SKM-1 treated with dmso at 0.1 percent for 144 hours (cell line): ENCODE measurements around the gene ATAD2B.
A peak's percentile ranks its signal among the peaks of the same experiment; 100 is the strongest.
"Not testable (repeated sequence)": the region's sequence is repeated elsewhere in the genome, so short reads cannot be mapped to it uniquely, and the experiment has no call there.

Experiments
- DNase-seq: peaks from one replicate; lab custom pipeline; 2025; ENCODE audit not compliant: unreplicated experiment; lab: John Stamatoyannopoulos, UW

The ATAD2B gene

DNA sequence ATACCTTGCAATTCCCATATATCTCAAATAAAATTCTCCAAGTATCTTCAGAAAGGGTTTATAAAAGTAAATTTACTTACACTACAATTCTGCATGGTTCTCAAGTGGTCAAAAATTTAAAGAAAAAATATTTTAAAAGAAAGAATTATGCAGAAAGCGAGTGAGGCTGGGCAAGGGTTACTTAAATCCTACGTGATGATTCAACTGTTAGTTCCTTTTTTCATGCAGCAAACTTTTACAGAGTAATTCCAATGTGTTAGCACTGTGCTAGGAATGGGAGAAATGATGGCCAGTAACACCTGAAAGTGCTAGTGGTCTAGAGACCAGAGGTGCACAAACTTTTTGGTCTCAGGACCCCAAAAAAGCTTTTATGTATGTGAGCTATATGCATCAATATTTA, 133.4 kb downstream of the ATAD2B start:
- no peak for DNase-seq

DNA sequence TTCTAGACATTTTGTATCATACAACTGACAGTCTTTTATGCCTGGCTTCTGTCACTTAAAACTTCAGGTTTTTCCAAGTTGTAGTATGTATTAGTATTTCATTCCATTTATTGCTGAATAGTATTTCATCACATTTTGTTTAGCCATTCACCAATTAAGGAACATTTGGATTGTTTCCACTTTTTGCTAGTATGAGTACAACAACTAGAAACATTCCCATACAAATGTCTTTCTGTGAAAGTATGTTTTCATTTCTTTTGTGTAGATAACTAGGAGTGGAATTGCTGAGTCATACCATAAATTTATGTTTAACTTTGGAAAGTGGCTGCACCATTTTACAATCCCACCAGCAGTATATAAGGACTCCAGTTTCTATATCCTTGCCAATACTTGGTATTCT, 135.9 kb downstream of the ATAD2B start:
- DNase-seq, result no peak

DNA sequence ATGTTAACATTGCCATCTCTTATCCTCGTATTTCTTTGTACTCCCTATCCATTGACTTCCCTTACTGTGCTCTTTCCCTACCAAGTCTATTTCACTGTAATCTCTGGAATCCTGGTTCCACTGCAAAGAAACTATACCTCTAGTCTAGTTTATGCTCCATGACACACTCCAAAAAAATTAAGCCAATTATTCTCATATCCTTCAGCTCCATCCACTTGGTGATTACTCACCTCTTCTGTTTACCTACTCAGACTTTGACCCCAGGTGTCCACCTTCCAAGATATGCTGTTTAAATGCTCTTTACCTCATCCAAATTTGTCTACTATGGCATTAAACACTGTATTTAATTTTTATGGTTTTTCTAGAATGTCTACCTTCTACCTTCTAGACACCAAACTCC, 137.9 kb downstream of the ATAD2B start:
- DNase-seq, result no peak

DNA sequence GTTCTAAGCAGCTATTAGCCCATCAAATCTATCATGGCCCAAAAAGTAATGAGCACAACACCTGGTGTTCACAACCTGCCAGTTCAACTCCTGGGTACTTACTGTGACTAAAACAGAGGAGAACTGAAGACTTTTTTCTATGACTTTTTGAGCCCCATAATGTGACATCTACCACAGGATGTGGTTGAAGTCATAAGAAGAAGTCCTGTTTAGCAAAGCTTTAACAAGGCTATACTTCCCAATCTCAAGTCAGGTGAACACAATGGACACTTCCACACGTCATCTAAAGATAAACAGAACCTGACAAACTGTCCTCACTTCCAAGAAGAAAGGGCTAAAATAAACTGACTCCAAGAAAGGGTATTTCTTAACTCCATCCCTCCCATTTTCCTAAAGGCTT, 138.8 kb downstream of the ATAD2B start:
- peak; percentile 26 for DNase-seq

DNA sequence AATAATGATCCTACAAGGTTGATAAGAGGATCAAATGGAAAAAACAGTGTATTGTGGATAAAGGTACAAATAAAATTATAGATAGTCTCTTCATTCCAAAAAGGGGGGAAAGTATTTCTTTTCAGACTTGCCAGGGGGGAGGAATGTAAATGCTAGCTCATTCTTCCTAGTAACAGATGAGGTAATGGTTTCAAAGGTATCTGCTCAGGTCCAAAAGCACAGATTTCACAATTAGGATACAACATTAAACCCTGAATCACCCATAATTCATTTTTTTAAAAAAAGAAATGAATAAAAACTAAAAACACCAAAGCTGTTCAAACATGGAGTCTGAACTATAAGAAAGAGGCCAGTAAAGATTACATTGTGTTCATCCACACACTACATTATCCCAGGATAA, 142.0 kb downstream of the ATAD2B start:
- no peak for DNase-seq

DNA sequence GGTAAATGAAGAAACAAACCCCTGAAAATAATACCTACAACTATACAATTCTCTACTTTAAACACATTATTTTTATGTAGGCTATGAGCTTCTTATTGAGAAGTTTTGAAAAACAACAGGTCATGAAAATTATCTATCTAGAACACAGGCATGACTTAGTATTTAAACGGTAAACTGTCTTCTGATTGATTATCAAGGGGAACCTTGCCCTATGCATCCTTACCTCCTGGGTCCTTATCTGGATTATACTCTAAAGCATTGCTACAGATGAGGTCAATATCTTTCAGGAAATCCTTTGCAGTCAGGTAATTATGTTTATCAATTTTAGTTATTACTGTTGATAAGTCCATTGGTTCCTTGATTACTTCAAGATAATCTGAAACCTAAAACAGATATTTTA, 144.3 kb downstream of the ATAD2B start:
- no peak for DNase-seq

DNA sequence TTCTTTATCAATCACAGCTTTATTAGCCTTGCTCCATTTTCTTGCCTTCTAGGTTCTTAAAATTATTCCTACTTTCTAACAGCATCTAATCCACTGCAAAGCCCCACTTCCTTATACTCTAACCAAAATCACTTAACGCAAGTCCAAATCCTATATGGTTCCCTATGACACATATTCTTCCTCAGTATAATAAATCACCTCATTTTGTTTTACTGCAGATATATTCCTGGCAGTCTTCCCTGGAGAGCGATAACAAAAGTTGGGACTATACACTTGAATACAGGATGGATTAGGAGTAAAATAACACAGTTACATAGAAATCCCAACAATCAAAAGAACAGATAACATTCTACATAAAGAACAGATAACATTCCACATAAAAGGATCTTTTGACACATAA, 144.8 kb downstream of the ATAD2B start:
- no peak for DNase-seq

DNA sequence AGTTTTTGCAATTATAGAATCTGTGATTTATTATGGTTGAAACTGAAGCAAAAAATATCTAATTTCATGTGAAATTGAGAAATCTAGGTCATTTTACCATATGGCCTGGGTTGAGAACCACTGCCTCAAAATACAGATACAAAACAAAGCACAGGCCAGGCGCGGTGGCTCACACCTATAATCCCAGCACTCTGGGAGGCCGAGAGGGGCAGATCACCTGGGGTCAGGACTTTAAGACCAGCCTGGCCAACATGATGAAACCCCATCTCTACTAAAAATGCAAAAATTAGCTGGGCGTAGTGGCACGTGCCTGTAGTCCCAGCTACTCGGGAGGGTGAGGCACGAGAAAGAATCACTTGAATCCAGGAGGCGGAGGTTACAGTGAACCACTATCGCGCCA, 146.5 kb downstream of the ATAD2B start:
- not testable (repeated sequence) for DNase-seq

DNA sequence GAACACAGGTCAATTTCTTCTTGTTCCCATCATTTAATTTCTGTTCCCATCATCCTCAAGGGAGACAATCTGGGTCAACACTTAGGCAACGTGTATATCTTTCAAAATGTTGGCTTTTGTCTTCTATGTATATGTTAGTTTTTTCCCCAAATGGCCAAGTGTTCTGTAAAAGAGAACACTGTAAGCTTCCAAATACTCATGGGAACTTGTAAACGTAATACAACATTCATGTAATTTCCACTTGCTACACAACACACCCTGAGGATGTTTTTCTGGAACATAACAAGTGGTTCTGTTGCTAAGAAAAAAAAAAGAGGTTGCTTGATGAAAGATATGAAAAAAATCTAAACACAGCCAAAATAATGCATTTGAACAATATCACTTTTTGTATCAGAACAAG, 149.1 kb downstream of the ATAD2B start:
- DNase-seq, result no peak

DNA sequence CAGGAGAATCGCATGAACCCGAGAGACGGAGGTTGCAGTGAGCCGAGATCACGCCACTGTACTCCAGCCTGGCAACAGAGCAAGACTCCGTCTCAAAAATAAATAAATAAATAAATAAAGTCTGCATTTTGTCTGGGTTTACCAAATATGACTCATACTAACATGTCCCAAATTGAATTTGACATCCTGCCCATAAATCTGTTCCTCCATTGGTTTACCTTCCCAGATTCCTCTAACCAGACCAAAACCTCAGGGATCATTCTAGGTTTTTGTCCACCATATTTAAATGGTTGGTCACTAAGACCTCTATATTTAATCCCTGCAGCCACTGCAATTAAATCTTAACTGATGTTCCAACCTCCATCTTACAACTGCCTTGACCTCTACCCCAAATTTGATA, 150.9 kb downstream of the ATAD2B start:
- DNase-seq, result no peak

DNA sequence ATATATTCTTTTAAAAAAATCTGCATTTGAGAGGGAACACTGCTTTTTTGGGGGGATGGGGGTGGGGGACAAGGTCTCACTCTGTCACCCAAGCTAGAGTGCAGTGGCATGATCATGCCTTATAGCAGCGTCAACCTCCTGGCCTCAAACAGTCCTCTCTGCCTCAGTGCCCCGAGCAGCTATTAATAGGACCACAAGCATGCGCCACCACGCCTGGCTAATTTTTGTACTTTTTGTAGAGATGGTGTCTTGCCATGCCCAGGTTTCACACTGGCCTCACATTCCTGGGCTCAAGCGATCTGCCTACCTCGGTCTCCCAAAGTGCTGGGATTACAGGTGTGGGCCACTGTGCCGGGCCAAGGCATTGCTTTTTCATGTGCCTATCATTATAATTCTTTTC, 154.2 kb downstream of the ATAD2B start:
- no peak for DNase-seq

DNA sequence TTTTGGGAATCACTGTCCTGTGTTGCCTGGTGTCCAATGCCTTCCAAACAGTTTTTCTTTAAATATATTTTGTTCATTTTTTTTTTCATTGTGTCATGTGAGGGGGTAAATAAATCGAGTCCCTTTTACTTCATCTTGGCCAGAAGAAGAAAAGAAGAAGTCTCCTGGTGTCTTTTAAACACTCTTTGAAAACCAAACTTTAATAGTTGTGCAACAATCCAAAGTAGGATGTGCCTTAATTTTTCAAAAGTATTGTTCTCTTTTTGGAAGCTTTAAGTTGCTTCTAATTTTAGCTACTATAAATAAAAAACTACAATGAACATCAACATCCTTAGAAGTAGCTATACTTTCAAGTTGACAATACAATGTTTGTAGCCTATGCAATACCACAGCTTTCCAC, 154.9 kb downstream of the ATAD2B start:
- DNase-seq, result no peak

DNA sequence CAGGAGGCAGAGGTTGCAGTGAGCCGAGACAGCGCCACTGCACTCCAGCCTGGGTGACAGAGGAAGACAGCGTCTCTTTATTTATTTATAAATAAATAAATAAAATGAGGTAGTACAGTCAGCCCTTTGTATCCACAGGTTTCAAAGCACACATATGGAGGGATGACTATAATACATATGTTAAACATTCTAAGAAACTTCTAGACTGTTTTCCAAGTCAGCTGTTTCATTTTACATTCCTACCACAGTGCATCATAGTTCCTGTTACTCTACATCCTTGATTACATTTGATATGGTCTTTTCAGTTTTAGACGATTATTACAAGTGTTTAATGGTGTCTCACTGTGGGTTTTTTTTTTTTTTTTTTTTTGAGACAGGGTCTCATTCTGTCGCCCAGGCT, 157.6 kb downstream of the ATAD2B start:
- no peak for DNase-seq

DNA sequence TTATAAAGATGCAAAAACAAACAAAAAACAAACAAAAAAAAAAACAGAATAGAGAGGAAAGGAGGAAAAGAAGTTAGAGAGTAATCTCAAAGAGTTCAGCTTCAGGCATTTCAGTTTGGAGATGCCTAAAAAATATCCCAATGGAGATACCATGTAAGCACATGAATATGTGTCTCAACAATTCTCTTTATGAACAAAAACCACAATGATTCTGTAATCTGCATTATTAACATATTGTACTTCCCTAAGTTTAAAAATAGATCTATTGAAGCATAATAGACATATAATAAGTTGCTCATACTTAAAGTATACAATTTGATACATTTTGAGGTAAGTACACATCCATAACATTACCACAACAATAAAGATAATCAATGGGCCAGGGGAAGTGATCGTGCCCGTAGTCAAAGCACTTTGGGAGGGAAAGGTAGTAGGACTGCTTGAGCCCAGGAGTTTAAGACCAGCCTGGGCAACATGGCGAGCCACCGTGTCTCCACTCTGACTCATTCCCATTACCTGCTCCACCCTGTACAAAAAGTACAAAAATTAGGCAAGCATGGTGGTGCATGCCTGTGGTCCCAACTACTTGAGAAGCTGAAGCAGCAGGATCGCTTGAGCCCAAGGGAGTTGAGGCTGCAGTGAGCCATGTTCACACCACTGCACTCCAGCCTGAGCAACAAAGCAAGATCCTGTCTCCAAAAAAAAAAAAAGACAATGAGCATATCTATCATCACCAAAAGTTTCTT, 158.9 kb downstream of the ATAD2B start:
- DNase-seq, result no peak

DNA sequence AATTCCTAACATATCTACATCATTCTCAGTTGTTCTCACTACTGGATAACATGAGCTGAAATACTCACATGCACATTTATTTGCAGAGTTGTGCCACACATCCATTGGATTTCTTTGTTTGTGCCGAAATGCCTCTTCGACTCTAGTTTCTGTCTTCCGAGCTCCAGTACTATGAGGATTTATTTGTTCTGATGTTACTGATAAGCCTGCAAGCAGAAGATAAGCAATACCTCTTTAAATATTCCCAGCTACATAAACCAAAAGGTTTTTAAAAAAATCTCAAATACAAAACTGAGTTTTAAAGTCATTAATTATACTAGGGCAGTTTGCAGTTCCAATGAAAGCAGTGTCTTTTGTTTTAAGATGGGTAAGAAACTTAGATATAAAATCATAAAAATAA, 164.8 kb downstream of the ATAD2B start:
- DNase-seq, result no peak

DNA sequence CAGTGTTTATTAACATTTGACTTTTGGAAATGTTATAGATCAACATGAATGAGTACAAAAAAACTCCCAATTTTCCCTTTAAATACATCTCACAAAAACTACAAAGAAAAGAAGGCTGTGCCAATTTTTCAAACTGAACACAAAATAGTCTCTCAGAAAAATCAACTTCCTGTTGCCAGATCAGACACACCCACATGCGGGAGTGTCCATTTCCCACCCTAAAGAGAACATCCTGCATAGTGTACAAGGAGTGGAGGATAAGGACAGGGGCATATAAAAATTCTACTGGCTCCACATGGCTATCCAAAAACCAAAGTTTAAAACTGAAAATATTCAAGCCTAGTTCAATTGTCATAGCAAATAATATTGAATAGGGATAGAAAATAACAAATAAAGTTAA, 165.3 kb downstream of the ATAD2B start:
- DNase-seq, result no peak

DNA sequence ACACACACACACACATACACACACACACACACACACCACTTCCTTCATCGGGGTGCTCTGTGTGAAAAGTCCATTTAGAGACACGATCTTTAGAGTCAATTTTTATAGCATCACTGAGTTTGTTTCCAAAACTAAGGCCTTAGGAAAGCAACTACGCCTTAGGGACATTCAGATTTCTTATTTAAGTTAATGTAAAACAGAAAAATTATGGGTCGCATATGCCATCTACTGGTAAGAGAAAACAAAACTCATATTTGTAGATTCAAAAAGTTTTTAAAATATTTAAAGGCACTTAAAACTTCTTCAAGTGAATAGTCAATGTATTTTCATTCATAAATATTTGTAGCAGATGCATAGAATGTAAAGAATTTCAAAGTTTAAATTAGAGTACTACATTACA, 166.2 kb downstream of the ATAD2B start:
- no peak for DNase-seq

DNA sequence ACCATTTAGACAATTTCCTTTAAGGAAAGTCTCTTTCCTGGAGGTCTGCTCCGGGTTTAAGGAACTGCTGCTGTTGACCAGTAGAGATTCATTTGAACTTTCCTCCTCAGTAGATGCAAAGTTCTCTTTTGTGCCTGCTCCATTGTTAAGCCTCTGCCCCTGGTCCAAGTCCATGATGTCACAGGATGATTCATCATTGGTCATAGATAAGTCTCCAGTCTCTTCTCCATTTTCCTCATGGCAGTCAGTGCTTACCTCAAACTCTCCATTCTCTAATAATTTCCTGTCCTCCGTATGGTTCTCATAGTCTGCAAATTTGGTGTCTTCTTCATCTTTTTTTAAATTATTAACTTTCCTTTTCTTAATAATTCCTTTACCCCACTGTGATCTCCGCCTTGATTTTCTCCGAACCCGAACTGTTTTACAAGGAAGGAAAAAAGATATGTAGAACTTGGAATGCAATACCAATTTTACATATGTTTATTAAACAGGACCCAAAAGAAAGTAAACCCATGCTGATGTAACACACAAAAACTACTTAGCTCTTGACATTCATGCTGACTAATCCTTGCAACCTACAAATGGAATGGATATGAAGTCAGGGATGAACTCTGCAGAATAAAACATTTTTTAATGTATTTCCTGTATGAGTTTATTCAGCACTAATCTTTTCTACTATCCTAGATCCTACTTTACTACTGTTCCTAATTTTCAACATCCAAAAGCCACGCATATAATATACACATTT, 169.1 kb downstream of the ATAD2B start:
- no peak for DNase-seq

DNA sequence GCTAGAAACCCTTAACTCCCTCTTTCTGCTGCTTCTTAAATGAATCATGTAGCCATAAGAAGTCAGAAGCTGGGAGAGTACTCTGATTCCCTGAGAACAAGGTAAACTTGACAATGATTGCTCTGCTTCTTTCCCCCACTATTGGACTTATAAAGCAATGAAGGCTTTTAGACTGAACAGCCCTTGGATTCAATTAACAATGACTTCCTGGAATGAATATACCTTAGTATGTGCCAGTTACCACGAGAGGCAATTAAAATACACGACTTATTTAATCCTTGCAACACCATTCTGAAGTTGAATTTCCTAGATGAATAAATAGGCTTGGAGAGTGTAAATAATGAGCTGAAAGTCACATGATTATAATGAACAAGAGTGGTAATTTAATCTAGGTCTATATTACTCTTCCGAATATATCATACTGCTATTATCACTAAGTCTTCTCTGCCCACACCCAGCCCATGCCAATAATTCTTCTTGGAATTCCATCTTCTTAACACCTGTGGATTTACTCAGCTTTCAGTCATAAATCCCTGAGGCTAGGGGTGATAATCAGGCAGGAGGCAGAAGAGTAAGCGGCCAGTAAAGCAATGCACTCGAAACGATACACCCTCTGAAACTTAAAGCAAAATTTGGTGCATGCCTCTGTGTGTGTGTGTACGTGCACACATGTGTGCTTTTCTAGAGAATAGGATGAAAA, 170.2 kb downstream of the ATAD2B start:
- DNase-seq, result no peak

DNA sequence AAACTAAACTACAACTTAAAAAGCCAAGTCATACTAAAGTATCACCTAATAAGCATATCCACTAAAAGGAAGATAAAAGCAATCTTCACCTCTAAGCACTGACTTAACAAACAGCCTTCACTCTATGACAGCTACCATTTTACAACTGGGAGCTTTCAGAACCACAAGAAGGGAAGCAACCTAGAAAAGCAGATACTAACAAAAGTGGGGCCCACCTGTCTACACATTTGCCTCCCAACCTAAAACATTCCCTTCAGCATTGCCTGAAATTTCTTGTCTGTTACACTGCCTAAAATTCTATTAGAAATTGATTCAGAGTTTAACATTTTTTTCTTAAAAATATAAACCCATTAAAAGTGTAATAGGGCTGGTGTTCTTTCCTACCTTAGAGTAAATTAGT, 172.0 kb downstream of the ATAD2B start:
- DNase-seq, result no peak

DNA sequence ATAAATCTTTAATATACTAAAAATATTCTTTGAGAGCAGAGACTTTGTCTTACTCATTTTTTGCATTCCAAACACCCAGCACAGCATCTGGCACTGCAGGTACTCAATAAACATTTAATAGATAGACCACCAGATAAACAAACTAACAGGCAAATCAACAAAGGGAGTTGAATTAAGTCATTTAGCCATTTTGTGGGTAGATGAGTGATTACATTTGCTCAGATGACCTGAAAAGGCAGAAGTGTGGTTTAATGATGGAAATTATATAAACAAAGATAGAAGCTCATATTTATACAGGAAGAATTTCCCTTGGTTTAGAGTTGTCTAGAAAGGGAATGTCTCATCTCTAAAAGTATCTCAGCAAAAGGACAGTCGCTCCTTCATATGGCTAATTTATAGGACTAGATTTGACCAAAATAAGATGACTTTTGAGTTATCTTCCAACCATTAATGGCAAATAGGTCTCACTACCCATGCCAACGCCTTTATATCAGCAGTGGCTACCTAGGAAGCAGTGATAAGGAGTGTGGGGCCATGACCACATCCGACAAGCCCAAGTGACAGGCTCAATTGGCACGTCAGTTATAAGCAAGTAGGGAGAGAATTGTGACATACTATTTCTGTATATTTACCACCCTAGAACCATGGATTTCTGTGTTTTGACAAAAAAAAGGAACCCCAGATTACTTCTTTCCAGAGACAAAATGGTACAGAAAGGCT, 173.5 kb downstream of the ATAD2B start:
- DNase-seq, result no peak
